GM18502 (cell line): ENCODE measurements around the gene BID.

Experiments
- ATAC-seq: cut with Tn5 transposase; IDR thresholded peaks from one replicate; pipeline ENCODE4 v1.9.1; 2021; ENCODE audit warnings: mild to moderate bottlenecking; ENCODE audit not compliant: unreplicated experiment, poor library complexity

BID gene

DNA sequence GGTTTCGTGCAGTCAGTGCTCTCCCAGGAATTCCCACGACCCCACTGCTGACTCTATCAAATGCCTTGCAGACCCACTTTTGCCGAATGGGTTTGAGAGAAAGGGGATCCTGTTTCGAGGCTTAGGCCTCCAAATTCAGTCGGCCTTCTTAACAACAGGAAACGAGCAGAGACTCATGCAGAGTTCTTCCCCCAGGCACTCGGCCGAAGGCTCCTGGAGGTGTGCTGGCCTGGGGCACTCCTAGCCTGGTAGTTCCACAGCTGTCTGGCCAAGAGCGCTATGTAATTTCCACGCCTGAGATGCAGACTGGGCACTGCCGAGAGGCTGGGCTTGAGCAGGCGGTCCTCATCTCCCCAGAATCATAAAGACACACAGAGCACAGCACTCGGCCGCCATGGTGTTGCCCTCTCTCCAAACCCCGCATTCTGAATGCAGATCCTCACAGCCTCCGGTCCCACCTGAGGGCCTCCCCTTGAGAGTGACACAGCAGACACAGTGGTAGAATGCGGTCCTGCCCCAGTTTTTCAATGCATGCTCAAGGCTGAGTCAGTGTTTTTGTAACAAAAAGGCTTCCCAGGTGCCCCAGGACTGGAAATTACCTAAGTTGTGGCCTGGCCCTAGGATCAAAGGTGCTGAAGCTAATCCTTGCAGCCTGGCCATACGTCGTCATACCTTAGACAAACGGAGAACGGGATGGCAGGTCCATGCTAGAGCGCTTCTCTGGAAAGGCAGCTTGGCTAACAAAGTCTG lies 30.2 kb upstream of the BID start:
- ATAC-seq: no peak

DNA sequence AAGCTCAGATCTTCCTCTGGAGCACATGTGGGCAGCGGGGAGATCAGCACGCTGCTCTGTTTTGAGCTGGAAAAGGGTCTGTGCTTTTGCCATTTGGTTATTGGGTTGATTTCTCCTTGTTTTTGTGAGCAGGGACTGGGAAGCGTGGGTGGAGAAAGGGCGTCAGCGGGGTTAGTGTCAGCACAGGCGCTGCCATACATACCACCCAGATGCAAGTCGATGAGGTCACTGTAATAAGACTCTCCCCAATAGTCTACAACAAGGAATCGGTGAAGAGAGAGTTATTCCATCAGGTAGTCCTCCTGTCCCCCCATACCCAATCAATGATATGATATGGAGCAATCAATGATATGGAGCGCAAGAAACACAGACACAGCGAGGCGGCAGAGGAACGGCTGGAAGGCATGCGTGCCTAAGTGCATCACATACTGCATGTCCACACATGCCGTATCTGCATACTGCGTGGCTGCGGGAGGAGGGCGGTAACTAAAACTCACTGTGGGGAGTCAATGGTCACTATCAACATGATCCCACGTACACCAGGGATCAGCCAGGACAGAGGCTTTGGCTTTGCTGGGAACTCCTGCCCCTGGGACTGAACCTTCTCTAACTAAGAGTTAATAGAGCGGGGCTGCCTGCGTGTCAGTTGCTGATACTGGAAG lies 29.5 kb upstream of the BID start:
- no peak for ATAC-seq

DNA sequence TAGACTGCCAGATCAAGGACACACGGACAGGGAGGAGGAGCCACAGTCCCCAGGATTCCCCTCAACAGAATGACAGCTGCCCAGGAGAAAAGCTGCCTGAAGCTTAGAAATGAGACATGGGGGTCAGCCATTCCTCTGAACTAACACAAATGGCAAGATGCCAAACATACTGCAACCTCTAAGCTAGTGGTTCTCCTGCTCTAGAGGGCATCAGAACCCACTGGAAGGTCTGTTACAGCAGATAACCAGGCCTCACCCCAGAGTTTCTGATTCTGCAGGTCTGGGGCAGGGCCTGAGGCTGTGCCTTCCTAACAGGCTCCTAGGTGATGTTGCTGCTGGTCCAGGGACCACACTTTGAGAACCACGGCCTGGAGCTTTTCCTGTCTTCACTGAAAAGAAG lies 28.6 kb upstream of the BID start:
- no peak for ATAC-seq

DNA sequence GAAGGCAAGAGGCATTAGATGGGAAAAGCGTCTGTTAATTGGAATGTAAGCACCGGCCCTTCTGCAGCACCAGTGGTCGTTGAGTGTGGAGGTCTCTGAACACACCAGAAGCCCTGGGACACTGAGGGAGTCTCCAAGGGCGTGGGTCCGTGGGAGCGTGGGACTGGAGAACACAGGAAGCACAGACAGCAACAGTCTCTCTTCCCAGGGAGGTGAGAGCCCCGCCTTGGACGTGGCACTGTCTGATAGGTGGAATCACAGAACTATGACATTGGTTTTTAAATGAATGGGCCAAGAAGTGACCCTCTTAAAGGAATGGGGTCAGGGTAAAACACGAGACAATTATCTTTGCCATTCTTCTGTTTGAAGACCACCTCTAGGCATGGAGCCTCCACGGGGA lies 28.1 kb upstream of the BID start:
- ATAC-seq: no peak

DNA sequence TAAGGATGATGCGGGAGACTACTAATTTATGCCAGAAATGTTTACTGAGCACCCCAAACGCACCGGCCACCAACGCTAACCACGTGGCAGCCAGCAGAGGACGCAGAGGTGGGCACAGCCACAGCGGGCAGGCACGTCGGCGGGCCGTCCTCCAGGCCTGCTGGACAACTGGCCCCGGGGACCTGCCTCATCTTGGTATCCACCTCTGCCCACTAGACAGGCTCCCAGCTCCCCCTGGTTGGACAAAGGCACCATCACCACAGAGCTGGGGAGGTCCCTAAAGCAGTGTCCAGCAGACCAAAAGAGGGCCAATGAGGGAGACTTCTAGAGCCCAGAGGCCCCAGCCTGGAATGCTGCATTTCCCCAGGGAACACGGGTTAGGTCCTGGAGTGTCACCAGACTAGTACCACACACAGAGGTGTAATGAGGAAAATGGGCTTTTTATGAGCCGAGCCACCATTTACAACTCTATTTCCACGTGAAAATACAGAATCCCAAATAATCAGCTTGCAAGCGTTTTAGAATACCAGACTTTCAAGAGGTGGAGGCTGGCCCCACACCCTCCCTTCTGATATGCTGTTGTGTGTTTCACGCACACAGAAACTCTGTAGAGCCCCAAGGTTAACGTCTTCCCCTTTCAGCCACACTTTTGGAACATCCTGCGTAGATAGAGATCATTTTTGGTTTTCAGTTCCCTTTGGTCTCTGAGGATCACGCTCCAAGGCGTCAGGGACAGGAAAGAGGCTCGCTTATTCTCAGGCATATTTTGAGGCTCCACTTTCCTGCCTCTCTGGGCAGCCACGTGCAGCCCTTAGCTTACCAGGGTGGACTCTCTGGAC lies 23.7 kb upstream of the BID start:
- peak; percentile 57 for ATAC-seq

DNA sequence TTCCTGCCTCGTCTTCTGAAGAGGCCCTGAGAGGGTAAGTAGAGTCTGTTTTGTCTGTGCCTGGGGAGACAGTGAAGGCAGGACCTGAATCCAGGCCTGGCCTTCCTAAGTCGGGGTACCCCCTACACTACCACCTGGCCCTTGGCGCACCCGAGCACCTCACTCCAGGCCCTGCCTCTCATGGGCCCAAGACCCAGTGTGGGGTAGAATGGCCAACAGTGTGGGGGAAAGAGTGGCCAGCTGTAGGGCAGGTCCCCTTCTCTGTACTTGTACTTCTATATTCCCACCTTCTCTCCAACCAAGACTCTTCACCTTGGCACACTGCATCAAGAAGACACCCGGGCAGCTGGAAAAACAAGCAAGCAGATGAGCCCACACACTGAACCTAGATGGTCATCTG lies 22.4 kb upstream of the BID start:
- ATAC-seq: no peak

DNA sequence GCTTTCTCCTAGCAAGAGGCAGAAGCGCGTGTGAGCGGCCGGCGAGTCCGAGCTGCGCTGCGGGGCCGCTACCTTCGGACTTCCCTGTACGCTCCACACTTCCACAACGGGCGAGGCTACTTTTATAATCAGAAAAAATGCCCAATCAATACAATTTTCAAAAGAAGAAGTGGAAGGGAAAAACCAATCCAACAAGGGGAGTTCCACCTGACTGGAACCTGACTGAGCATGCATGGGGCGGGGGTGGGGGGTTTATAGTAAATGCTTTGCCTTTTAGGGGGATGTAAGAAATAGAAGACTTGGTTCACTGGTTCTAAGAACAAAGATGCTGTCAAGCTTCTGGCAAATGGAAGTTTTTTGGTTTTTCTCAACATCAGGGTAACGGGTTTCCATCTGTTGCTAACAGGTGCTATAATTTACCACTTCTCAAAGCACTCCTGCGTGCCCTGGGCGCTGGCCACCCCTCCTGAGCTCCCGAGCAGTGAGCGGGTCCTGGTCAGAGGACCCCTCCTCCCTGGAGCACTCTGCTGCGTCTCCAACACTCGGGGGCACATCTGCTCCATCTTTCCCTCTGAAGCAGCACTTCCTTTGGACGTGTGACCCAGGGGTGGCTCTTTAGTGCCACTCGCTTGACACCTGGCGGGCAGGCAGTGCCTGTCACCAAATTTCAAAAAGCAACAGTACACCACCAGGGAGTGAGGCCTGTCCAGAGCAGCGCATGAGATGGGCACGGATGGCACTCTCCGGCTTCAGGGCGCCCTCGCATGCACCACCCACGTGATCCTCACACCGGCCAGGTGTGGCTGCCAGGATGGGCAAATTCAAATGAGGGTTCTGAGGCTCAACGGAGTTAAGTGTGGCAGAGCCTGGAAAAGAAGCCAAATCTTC lies 21.6 kb upstream of the BID start:
- ATAC-seq: no peak

DNA sequence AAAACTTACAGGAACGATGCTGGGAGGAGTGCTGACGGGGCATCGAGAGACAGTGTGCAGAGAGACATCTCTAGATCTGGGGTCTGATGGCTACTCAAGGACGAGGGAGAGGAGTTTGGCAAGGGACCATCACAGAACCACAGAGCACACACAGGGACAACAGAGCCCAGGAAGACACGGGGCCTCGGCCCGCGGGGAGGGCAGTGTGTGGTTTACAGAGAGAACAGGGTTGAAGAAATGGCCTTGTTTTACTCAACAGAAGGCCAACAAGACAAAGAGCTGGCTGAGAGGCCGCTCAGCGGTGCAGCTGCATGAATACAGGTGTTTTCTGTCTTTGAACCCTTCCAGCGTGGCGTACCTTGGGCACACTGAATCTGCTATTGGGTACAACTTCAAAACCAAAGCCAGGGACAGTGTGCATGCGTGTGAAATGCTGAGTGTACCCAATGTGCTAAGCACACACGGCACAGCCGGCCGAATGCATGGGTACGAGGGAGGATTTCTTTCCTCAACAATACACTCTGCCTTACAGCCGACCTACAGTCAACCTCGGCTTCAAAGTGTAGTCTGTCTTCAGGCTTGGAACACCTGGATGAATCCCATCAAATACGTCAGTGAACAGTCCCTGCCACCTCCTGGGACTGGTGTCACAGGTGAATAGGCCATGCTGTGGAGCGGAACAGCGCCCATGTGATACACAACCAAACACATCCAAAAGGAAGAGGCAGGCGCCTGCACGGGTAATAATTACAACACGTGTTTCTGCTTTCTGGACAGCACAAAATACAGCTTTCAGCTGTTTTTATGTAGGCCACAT lies 20.7 kb upstream of the BID start:
- no peak for ATAC-seq

DNA sequence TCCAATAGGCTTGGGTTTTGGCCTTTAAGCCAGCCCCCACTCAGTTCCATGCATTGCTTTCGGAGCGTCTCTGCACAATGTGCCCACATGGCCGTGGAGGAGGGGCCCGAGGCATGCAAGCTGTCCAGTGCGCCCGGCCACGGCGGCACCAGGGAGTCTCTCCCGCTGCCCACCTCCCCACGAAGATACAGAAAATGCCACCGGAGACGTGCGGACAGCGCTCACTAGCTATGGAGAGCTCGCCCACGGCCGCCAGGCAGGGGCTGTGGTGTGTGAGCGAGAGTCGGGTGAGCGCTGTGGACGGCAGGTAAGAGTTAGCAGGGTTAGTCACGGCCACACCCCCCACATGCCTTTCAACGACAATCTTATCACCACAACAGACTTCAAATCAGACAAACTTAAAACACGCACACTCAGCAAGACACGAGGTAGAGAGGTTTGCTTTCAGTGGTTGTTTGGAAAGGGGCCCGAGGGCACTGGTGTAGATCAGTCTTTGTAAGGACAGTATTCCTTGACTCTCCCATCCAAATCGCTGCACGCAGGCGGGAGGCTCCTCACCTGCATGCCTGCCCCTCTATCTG lies 18.7 kb upstream of the BID start:
- ATAC-seq: no peak

DNA sequence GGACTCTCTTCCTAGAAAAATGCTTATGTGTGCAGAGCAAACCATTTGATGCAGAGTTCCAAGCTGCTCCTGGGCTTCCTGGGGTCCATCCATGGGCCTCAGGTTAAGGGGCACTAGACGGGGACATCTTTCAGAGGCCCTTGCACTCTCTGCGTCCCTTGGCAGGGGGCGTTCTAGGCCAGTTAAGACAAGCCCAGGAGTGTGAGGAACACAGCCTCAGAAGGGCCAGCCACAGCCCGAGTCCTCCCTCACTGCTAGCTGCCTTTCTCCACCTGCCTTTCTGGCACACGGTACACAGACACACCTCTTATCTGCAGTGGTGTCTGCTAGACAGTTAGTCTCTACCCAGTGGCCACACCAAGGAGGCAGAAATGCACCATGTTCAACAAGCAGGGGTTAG lies 18.0 kb upstream of the BID start:
- no peak for ATAC-seq

DNA sequence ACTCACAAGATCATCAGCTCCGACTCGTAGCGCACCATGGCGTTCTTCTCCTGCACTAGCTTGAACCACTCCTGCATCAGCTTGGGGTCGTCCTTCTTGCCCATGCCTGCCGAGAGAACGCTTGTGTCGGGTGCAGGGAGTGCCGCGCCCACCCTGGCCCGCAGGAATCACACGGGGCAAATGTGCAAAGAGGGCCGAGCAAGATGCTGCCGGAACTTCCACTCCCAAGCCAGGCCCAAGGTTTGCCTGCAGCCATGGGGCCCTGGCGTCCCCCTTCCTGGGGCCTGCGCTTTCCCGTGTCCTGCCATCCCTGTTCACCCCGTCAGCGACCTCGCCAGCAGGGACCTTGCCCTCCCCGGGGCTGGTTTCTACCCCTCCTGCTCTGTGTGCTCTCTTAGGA lies 16.9 kb upstream of the BID start:
- no peak for ATAC-seq

DNA sequence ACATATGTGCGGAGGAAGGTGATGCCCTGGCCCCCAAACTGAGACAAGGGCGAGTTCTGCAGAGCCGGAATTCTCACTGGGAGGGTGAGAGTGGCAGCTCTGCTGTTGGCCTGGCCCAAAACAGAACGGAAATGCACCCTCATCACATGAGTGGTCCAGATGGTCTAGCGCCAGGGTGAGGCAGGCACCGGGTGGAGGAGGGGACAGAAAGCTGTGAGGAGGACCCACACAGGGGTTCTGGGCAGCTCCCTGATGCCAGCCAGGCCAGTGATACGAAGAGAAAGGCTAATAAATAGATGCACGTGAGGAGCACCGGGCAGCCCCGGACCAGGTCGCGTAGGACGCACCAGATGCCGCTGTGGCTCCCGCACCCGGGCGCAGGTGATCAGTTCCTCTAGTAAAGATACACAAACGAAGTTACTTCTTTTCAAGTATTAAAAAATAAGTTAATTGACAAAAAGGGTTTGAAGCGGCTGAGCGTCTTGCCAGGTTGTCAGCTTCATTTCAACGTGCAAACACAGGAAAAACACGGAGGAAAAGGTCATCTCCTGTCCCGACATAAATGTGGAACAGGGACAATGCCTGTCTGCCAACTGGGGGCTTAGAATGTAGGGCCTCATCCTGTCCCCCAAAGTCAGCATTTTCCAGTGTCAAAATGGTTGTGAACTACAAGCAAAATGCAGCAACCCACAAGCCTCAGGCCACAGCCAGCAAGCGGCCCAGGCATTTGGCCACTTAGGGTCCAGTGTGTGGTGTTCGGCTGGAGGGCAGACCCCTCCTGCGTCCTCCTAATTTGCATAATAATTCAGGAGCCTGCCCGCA lies 15.3 kb upstream of the BID start:
- no peak for ATAC-seq

DNA sequence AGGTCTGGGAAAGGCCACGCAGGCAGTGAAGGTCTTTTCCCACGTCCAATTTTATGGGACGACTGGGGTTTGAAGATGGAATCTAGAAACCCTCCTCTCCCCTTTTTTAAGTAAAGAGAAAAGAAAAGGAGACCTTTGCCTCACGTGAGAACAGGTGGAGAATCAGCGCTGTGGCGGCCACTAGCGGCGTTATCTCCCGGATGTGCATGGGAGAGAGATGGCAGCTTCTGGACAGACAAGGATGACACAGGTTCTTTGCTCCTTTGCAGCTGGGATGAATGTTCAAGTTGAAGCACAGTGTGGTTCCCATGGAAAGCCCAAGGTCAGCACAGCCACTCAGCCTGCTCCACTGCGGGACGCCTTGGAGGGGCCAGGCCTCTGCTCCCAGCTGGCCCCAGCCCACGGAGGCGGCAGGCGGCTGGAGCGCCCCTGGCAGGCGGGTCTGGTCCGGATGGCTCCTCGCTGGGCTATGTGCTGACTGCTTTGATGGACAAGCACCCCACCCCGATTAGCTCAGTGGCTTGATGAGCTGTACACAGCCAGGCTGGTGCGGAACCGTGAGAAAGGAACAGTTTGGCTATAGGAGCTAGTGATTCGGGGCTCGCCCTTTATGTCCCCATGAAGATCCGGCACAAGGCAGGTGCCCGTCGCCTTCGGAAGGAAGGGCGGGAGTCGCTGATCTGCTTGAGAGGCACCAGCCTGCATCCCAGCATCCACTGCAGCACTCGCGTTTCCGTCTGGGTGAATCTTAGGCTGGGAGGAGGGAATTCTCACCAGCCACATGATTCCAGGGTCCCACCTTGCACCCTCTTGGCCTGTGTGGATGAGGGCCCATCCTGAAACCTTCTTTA lies 14.5 kb upstream of the BID start:
- ATAC-seq: no peak

DNA sequence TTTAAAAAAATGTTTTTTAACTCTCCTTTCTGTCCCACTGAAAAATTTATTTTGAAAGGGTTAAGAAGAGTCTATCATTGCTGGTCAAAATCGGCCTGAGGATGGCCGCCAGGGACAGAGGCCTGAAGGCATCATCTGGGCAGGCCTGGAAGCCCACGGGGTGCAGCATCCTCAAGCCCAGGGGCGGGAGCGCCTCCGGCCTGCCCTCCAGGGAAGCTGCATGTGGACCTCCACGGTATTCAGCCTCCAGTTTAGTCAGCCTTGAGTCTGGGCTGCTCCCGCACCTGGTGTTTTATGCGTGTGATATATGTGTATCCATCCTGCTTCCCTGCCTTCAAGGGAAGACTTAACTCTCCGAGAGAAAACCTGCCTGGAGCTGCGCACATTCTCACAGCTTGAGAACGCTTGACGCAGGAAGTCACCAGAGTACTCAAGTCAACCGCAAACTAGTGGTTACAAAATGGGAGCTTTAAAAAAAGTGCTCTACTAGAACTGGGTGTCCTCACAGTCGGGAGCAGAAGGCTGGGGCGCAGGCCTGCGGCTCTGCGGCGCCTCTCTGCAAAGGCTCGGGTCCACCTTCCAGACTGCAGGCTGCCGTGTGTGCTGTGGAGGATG lies 13.6 kb upstream of the BID start:
- ATAC-seq: no peak

DNA sequence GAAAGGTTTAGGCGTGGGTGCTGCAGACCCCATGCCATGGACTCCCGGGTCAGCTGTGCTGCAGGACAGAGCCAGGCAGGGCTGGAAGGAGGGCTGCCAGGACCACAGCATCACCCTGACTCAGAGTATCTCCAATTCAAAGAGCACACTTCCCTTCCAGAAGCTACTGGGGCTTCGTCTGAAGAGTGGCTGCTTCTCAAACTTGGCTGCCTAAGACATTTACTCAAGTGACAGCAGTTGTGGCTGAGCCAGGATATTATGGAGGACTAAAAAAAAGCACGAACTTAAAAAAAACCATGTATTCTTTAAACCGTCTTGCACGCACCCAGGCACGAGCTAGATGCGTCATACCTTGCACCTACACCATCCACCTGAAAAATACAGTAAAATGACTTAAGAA lies 13.0 kb upstream of the BID start:
- ATAC-seq: no peak

DNA sequence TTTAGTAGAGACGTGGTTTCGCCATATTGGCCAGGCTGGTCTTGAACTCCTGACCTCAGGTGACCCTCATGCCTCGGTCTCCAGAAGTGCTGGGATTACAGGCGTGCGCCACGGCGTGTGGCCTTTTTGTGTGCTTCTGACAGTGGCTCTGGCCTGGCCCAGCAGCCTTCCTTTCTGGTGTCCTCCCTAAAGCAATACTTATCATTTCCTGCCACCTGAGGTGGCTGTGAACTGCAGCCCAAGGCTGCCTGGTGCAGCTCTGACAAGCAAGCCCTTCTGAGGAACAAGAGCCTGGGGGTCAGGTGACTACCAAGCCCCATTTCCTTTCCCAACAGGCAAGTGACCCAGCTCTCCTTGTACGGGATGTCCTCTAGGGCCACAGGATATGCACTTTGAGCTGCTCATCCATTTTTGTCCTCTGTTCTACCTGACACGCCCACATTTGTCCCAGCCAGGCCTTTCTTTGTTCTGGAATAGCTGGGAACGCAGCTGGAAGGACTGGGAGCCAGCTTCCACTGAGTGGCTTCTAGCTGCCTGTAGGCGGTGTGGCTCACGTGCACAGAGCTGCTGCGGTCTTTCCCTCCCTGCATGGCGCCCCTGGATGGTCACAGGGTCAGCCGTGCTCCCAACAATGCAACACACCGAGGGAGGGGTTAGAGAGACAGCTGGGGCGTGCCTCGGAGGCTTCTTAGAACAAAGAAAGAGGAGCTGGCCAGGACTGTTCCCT lies 12.3 kb upstream of the BID start:
- ATAC-seq: no peak
